HCT116 (cell line): ENCODE measurements around the gene SMS. TPM values are rescaled to one million over a fixed set of nuclear protein-coding genes. Genes with fewer than 3 reads are reported as not detected.

Source experiments
- ATAC-seq: fragments of 200-7000 bp; cut with Tn5 transposase; 2 replicates; pipeline ENCODE4 v1.9.1; 2020; ENCODE audit warnings: mild to moderate bottlenecking, moderate library complexity
- BruUV-seq: library from RNA; stranded (reverse); fragments of 400-500 nt; replicated peaks from 2 replicates; lab custom pipeline; 2021; lab: Mats Ljungman, UMichigan
- CTCF ChIA-PET: fragments of 300-600 bp; sonication (Branson Sonifier 250); formaldehyde crosslinking; loops from one replicate; lab custom pipeline; 2021; ENCODE audit warnings: antibody characterized with exemption; lab: Charles Lee
- POLR2A ChIA-PET: fragments of 300-600, 350-600 bp; sonication (Branson Sonifier 250); formaldehyde crosslinking; loops from one replicate; lab custom pipeline; 2021; ENCODE audit warnings: antibody characterized with exemption; lab: Charles Lee
- RAD21 ChIA-PET, 2 experiments: fragments of 300-600 bp; sonication (Branson Sonifier 250); formaldehyde crosslinking; loops; one replicate each; lab custom pipeline; 2023; ENCODE audit warnings: low total read pairs in 2 of 2; ENCODE audit not compliant: uncharacterized antibody in 2 of 2, unreplicated experiment in 2 of 2, low non-redundant PET in 1 of 2; lab: Charles Lee
- DNase-seq: peaks from one replicate; pipeline ENCODE4 v3.0.0-alpha.2; 2010; ENCODE audit warnings: low read depth, low spot score
- H2AFZ ChIP-seq: fragments of 200-600 bp; shearing (Covaris generic), sonication (generic); 2 replicates; pipeline ENCODE4 v1.6.1; 2017; ENCODE audit warnings: low read depth, mixed run types, mixed read lengths, antibody characterized with exemption, low read length; ENCODE audit not compliant: poor library complexity, severe bottlenecking
- H3K27ac ChIP-seq: 2 replicates; pipeline ENCODE4 v1.5.1; 2012; ENCODE audit warnings: low read depth, low read length
- H3K27me3 ChIP-seq: fragments of 200-600 bp; sonication (generic); 2 replicates; pipeline ENCODE4 v1.6.1; 2016; ENCODE audit warnings: mixed run types, low read length, mixed read lengths; ENCODE audit not compliant: insufficient read depth
- H3K36me3 ChIP-seq, 2 experiments: fragments of 200-500 bp in 1 of 2; fragments of 200-600 bp in 1 of 2; sonication (Bioruptor generic) in 1 of 2; sonication (generic) in 1 of 2; 2 replicates each; pipeline versions ENCODE4 v1.5.1 to v1.6.1; 2014 to 2016; ENCODE audit warnings: low read length in 2 of 2, inconsistent platforms in 1 of 2, mixed read lengths in 1 of 2, mixed run types in 1 of 2; ENCODE audit not compliant: insufficient read depth in 2 of 2, control insufficient read depth in 1 of 2
- H3K4me1 ChIP-seq, 2 experiments: fragments of 200-600 bp in 1 of 2; sonication (generic) in 1 of 2; 2 replicates each; pipeline versions ENCODE4 v1.5.1 to v1.6.1; 2012 to 2017; ENCODE audit warnings: low read length in 2 of 2, inconsistent platforms in 1 of 2, mild to moderate bottlenecking in 1 of 2, mixed read lengths in 1 of 2, mixed run types in 1 of 2, moderate library complexity in 1 of 2; ENCODE audit not compliant: insufficient read depth in 2 of 2, control insufficient read depth in 1 of 2
- H3K4me2 ChIP-seq: fragments of 200-600 bp; sonication (generic); 2 replicates; pipeline ENCODE4 v1.6.1; 2017; ENCODE audit warnings: mixed run types, low read length, mixed read lengths
- H3K4me3 ChIP-seq, 2 experiments: fragments of 200-600 bp in 1 of 2; sonication (generic) in 1 of 2; replicated peaks in 1 of 2; 2 replicates each; pipeline ENCODE4 v1.5.1; 2011 to 2016; ENCODE audit warnings: low read length in 2 of 2, control low read depth in 1 of 2, low read depth in 1 of 2, mild to moderate bottlenecking in 1 of 2, mixed read lengths in 1 of 2, mixed run types in 1 of 2
- H3K79me2 ChIP-seq: fragments of 200-600 bp; sonication (generic); 2 replicates; pipeline ENCODE4 v1.6.1; 2017; ENCODE audit warnings: mild to moderate bottlenecking, mixed run types, low read length, moderate library complexity, mixed read lengths; ENCODE audit not compliant: insufficient read depth
- H3K9ac ChIP-seq: fragments of 200-600 bp; sonication (generic); 2 replicates; pipeline ENCODE4 v1.6.1; 2016; ENCODE audit warnings: low read length, mixed read lengths
- H3K9me2 ChIP-seq: fragments of 200-600 bp; sonication (generic), shearing (Covaris generic); 2 replicates; pipeline ENCODE4 v1.6.1; 2017; ENCODE audit warnings: mixed run types, mild to moderate bottlenecking, moderate library complexity; ENCODE audit not compliant: insufficient read depth
- H3K9me3 ChIP-seq, 2 experiments: fragments of 200-500 bp in 1 of 2; fragments of 200-600 bp in 1 of 2; sonication (Bioruptor generic) in 1 of 2; sonication (generic) in 1 of 2; 2 replicates each; pipeline ENCODE4 v1.6.1; 2014 to 2017; ENCODE audit warnings: low read length in 2 of 2, mixed read lengths in 2 of 2, inconsistent platforms in 1 of 2, low read depth in 1 of 2, mild to moderate bottlenecking in 1 of 2, mixed run types in 1 of 2, moderate library complexity in 1 of 2; ENCODE audit not compliant: control insufficient read depth in 1 of 2, insufficient read depth in 1 of 2
- H4K20me1 ChIP-seq: fragments of 200-600 bp; sonication (generic), shearing (Covaris generic); 2 replicates; pipeline ENCODE4 v1.6.1; 2017; ENCODE audit warnings: mixed run types, mild to moderate bottlenecking, moderate library complexity; ENCODE audit not compliant: insufficient read depth
- CEBPB ChIP-seq: IDR thresholded peaks from 2 replicates; pipeline ENCODE4 v1.6.1; 2012; ENCODE audit warnings: low read depth
- EGR1 ChIP-seq: IDR thresholded peaks from 2 replicates; pipeline ENCODE4 v1.6.1; 2012; ENCODE audit warnings: low read depth
- ELF1 ChIP-seq: IDR thresholded peaks from 2 replicates; pipeline ENCODE4 v1.6.1; 2012; ENCODE audit warnings: low read depth, borderline replicate concordance
- EZH2phosphoT487 ChIP-seq: fragments of 200-600 bp; IDR thresholded peaks from 2 replicates; pipeline ENCODE4 v1.6.1; 2018; ENCODE audit warnings: antibody characterized with exemption, borderline replicate concordance
- JUND ChIP-seq: IDR thresholded peaks from 2 replicates; pipeline ENCODE4 v1.6.1; 2012
- RAD21 ChIP-seq: IDR thresholded peaks from 2 replicates; pipeline ENCODE4 v1.6.1; 2012; ENCODE audit warnings: low read depth, mild to moderate bottlenecking
- SIN3A ChIP-seq: IDR thresholded peaks from 2 replicates; pipeline ENCODE4 v1.6.1; 2012; ENCODE audit warnings: low read depth
- SP1 ChIP-seq: IDR thresholded peaks from 2 replicates; pipeline ENCODE4 v1.6.1; 2012; ENCODE audit warnings: low read depth
- SRF ChIP-seq: IDR thresholded peaks from 2 replicates; pipeline ENCODE4 v1.6.1; 2012; ENCODE audit warnings: low read depth
- TCF7L2 ChIP-seq: IDR thresholded peaks from 2 replicates; pipeline ENCODE4 v1.7.0; 2011; ENCODE audit warnings: borderline replicate concordance, inconsistent platforms; ENCODE audit not compliant: insufficient read depth, insufficient read length; ENCODE audit errors: extremely low read depth
- YY1 ChIP-seq: IDR thresholded peaks from 2 replicates; pipeline ENCODE4 v1.6.1; 2011; ENCODE audit warnings: low read length, low read depth, moderate library complexity, mild to moderate bottlenecking; ENCODE audit not compliant: insufficient replicate concordance; ENCODE audit errors: extremely low read depth
- ZFX ChIP-seq: fragments of 450-650 bp; IDR thresholded peaks from 2 replicates; pipeline ENCODE4 v1.6.1; 2017
- ZNF274 ChIP-seq: fragments of 200-500 bp; sonication (Bioruptor generic); IDR thresholded peaks from 2 replicates; pipeline ENCODE4 v1.6.1; 2014; ENCODE audit warnings: mild to moderate bottlenecking, low read depth, low read length, inconsistent platforms
- intact Hi-C: fragments of 100-400 bp; cut with micrococcal nuclease; formaldehyde crosslinking; loops from 2 replicates; pipeline ENCODE4 v1.10.0; 2022
- total RNA-seq: library from RNA; stranded (reverse); gene quantifications from one replicate; pipeline ENCODE4 v1.2.1, GENCODE V29; 2021; ENCODE audit not compliant: unreplicated experiment
- TF ChIP-seq, protein P1 (sequence below): IDR thresholded peaks from 2 replicates; pipeline ENCODE4 v1.6.1; 2012
- TF ChIP-seq, protein P2 (sequence below): IDR thresholded peaks from 2 replicates; pipeline ENCODE4 v1.6.1; 2012; ENCODE audit warnings: low read depth
- TF ChIP-seq, protein P3 (sequence below), 3 experiments: fragments of 200-600 bp in 1 of 3; sonication (generic) in 1 of 3; IDR thresholded peaks in 2 of 3; conservative IDR thresholded peaks in 1 of 3; 2 replicates each; pipeline ENCODE4 v1.5.1; 2012 to 2017; ENCODE audit warnings: low read depth in 2 of 3, low read length in 2 of 3, antibody characterized with exemption in 1 of 3, borderline replicate concordance in 1 of 3, control low read depth in 1 of 3, mild to moderate bottlenecking in 1 of 3, mixed read lengths in 1 of 3, mixed run types in 1 of 3, moderate library complexity in 1 of 3; ENCODE audit not compliant: insufficient read depth in 1 of 3

The SMS gene
- total RNA-seq, 1 experiment from 2014 or later = 164 TPM

DNA sequence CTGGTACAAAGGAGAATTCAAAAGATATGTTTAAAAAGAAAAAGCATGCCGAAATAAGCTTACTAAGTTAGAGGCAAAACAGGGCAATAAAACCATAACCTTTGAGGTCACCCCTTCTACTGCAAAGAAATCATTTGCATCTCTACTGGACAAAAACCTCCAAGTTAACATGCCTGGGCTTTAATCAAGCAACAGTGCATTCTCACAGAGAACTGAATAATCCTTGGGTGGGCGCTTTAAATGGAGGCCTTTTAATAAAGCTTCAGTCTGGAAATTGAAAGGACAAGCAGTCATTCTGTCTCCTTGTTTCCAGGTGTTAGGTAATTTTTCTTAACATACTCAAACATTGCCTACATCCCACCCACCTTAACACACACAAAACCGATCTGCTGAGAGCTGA, 34.6 kb upstream of the SMS start:
- H3K9me2 ChIP-seq = no peaks in the 10 kb centered on the region
- H3K27ac ChIP-seq = no peak overlapping the region
- H3K4me3 ChIP-seq = no peak overlapping the region
- intact Hi-C loops = no loop called here
- no peak for ATAC-seq
- H3K9me3 ChIP-seq = no peaks in the 10 kb centered on the region
- CTCF ChIA-PET = no interaction called here
- DNase-seq = no peak
- no peak overlapping the region for H2AFZ ChIP-seq
- RAD21 ChIA-PET = no interaction called here
- BruUV-seq = no TSS peak
- POLR2A ChIA-PET = no interaction called here
- no peaks in the 10 kb centered on the region for H3K27me3 ChIP-seq
- no peak for TF ChIP-seq SP1
- H3K79me2 ChIP-seq = no peaks in the 10 kb centered on the region
- H3K9ac ChIP-seq = no peak overlapping the region
- no peaks in the 10 kb centered on the region for H4K20me1 ChIP-seq
- no peaks in the 10 kb centered on the region for H3K4me1 ChIP-seq
- no peaks in the 10 kb centered on the region for H3K36me3 ChIP-seq
- no peak overlapping the region for H3K4me2 ChIP-seq

DNA sequence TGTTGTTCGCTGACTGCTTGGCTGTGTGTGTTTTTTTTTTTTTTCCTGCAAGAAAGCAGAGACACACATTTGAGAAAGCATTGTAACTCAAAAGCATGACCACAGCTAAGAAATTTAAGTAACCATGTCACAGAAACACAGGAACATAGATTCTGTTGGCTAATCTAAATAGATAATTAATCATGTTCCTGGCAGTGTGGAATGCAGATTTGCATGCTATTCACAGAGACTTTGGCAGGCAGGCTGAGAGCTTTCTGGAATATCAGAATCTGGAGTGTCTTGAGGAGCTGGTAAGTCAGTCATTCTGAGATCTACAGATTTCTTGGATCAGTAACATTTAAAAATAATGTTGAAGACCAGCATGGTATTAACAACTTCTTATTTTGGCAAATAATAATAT, 33.2 kb upstream of the SMS start:
- BruUV-seq = no TSS peak
- Histone ChIP-seq H3K9ac (no peak overlapping the region), H3K27me3 (no peaks in the 10 kb centered on the region), H3K4me3 (no peak overlapping the region), H3K36me3 (no peaks in the 10 kb centered on the region)
- TF ChIP-seq, protein P1, sequence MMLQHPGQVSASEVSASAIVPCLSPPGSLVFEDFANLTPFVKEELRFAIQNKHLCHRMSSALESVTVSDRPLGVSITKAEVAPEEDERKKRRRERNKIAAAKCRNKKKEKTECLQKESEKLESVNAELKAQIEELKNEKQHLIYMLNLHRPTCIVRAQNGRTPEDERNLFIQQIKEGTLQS = no peak
- TF ChIP-seq ZFX (no peak), RAD21 (no peak), TCF7L2 (no peak), CEBPB (no peak), ZNF274 (no peak), EGR1 (no peak), ELF1 (no peak), SIN3A (no peak), SRF (no peak), JUND (no peak), YY1 (no peak), EZH2phosphoT487 (no peak)
- TF ChIP-seq, protein P2, sequence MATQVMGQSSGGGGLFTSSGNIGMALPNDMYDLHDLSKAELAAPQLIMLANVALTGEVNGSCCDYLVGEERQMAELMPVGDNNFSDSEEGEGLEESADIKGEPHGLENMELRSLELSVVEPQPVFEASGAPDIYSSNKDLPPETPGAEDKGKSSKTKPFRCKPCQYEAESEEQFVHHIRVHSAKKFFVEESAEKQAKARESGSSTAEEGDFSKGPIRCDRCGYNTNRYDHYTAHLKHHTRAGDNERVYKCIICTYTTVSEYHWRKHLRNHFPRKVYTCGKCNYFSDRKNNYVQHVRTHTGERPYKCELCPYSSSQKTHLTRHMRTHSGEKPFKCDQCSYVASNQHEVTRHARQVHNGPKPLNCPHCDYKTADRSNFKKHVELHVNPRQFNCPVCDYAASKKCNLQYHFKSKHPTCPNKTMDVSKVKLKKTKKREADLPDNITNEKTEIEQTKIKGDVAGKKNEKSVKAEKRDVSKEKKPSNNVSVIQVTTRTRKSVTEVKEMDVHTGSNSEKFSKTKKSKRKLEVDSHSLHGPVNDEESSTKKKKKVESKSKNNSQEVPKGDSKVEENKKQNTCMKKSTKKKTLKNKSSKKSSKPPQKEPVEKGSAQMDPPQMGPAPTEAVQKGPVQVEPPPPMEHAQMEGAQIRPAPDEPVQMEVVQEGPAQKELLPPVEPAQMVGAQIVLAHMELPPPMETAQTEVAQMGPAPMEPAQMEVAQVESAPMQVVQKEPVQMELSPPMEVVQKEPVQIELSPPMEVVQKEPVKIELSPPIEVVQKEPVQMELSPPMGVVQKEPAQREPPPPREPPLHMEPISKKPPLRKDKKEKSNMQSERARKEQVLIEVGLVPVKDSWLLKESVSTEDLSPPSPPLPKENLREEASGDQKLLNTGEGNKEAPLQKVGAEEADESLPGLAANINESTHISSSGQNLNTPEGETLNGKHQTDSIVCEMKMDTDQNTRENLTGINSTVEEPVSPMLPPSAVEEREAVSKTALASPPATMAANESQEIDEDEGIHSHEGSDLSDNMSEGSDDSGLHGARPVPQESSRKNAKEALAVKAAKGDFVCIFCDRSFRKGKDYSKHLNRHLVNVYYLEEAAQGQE = no peak
- TF ChIP-seq, protein P3, sequence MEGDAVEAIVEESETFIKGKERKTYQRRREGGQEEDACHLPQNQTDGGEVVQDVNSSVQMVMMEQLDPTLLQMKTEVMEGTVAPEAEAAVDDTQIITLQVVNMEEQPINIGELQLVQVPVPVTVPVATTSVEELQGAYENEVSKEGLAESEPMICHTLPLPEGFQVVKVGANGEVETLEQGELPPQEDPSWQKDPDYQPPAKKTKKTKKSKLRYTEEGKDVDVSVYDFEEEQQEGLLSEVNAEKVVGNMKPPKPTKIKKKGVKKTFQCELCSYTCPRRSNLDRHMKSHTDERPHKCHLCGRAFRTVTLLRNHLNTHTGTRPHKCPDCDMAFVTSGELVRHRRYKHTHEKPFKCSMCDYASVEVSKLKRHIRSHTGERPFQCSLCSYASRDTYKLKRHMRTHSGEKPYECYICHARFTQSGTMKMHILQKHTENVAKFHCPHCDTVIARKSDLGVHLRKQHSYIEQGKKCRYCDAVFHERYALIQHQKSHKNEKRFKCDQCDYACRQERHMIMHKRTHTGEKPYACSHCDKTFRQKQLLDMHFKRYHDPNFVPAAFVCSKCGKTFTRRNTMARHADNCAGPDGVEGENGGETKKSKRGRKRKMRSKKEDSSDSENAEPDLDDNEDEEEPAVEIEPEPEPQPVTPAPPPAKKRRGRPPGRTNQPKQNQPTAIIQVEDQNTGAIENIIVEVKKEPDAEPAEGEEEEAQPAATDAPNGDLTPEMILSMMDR (IDR thresholded peaks at IDR 0.05 in 2 of 3, conservative IDR thresholded peaks at IDR 0.05 in 1 of 3; ENCODE audit: borderline replicate concordance in 1 of 3, insufficient read depth in 1 of 3, low read depth in 2 of 3, low read length in 2 of 3) = no peak
- TF ChIP-seq, all 23 proteins: peak for 0
- H3K79me2 ChIP-seq = no peaks in the 10 kb centered on the region
- ATAC-seq = no peak
- intact Hi-C loops = no loop called here
- no peak overlapping the region for H3K27ac ChIP-seq
- no peak overlapping the region for H2AFZ ChIP-seq
- ChIA-PET RAD21 (no interaction called here), CTCF (no interaction called here), POLR2A (no interaction called here)
- H3K4me1 ChIP-seq = no peaks in the 10 kb centered on the region
- H3K4me2 ChIP-seq = no peak overlapping the region
- DNase-seq = no peak
- no peaks in the 10 kb centered on the region for H3K9me2 ChIP-seq
- no peaks in the 10 kb centered on the region for H4K20me1 ChIP-seq
- H3K9me3 ChIP-seq = no peaks in the 10 kb centered on the region
